HepG2 (cell line): ENCODE results near the gene EFNA4. TPM values are rescaled to one million over a fixed set of nuclear protein-coding genes. Genes with fewer than 3 reads are reported as not detected.
A peak's percentile ranks its signal among the peaks of the same experiment; 100 is the strongest.

Experiments
- ARID4A ChIP-seq: sonication (generic); formaldehyde crosslinking; IDR thresholded peaks from 2 replicates; pipeline ENCODE4 v1.5.0; 2020; ENCODE audit warnings: mild to moderate bottlenecking, missing genetic modification reagents, borderline replicate concordance
- ATF1 ChIP-seq: IDR thresholded peaks from 2 replicates; pipeline ENCODE4 v1.6.1; 2016; ENCODE audit warnings: mild to moderate bottlenecking, control low read depth
- CEBPB ChIP-seq: IDR thresholded peaks from 2 replicates; pipeline ENCODE4 v1.6.1; 2011; ENCODE audit warnings: low read depth, low read length, improper control_type of control experiment, borderline replicate concordance
- KDM6A ChIP-seq: IDR thresholded peaks from 2 replicates; pipeline ENCODE4 v1.6.1; 2016; ENCODE audit warnings: low read depth
- KLF15 ChIP-seq: sonication (generic); formaldehyde crosslinking; IDR thresholded peaks from 2 replicates; pipeline ENCODE4 v1.8.1; 2023; ENCODE audit warnings: borderline replicate concordance, mild to moderate bottlenecking, inconsistent platforms, missing genetic modification reagents, mixed read lengths
- LCORL ChIP-seq, 2 experiments: fragments of 450-650 bp in 1 of 2; sonication (generic) in 1 of 2; formaldehyde crosslinking in 1 of 2; IDR thresholded peaks; 2 replicates each; pipeline versions ENCODE4 v1.5.0 to v1.6.1; 2017 to 2020; ENCODE audit warnings: antibody characterized with exemption in 1 of 2, missing genetic modification reagents in 1 of 2
- NR2F6 ChIP-seq, 2 experiments: IDR thresholded peaks; 2 replicates each; pipeline ENCODE4 v1.6.1; 2016; ENCODE audit warnings: antibody characterized with exemption in 1 of 2, mild to moderate bottlenecking in 1 of 2
- PLRG1 ChIP-seq: fragments of 450-650 bp; conservative IDR thresholded peaks from 2 replicates; pipeline ENCODE4 v1.6.1; 2016
- SIN3B ChIP-seq: fragments of 150-350 bp; IDR thresholded peaks from 2 replicates; pipeline ENCODE4 v1.6.1; 2014; ENCODE audit warnings: low read length
- SIX4 ChIP-seq: sonication (generic); formaldehyde crosslinking; IDR thresholded peaks from 2 replicates; pipeline ENCODE4 v1.4.0; 2020; ENCODE audit warnings: missing genetic modification reagents
- TOE1 ChIP-seq: sonication (generic); formaldehyde crosslinking; IDR thresholded peaks from 2 replicates; pipeline ENCODE4 v1.4.0; 2020; ENCODE audit warnings: mild to moderate bottlenecking, missing genetic modification reagents
- ZFX ChIP-seq: sonication (generic); formaldehyde crosslinking; IDR thresholded peaks from 2 replicates; pipeline ENCODE4 v1.4.0; 2020; ENCODE audit warnings: mild to moderate bottlenecking, low read depth, missing genetic modification reagents, moderate library complexity
- ZNF263 ChIP-seq: sonication (generic); formaldehyde crosslinking; IDR thresholded peaks from 2 replicates; pipeline ENCODE4 v1.4.0; 2020; ENCODE audit warnings: missing genetic modification reagents
- ZNF292 ChIP-seq: sonication (generic); formaldehyde crosslinking; IDR thresholded peaks from 2 replicates; pipeline ENCODE4 v1.8.1; 2022; ENCODE audit warnings: mild to moderate bottlenecking, low read depth, missing genetic modification reagents, borderline replicate concordance
- ZNF30 ChIP-seq: sonication (generic); formaldehyde crosslinking; IDR thresholded peaks from 2 replicates; pipeline ENCODE4 v1.5.0; 2020; ENCODE audit warnings: mild to moderate bottlenecking, missing genetic modification reagents
- ZNF331 ChIP-seq: sonication (generic); formaldehyde crosslinking; IDR thresholded peaks from 2 replicates; pipeline ENCODE4 v1.4.0; 2020; ENCODE audit warnings: missing genetic modification reagents
- ZNF501 ChIP-seq: sonication (generic); formaldehyde crosslinking; IDR thresholded peaks from 2 replicates; pipeline ENCODE4 v1.5.1; 2020; ENCODE audit warnings: mild to moderate bottlenecking, moderate library complexity, missing genetic modification reagents
- ZNF768 ChIP-seq: sonication (generic); formaldehyde crosslinking; IDR thresholded peaks from 2 replicates; pipeline ENCODE4 v1.4.0; 2020; ENCODE audit warnings: missing genetic modification reagents
- ZNF879 ChIP-seq: sonication (generic); formaldehyde crosslinking; IDR thresholded peaks from 2 replicates; pipeline ENCODE4 v1.8.1; 2023; ENCODE audit warnings: missing genetic modification reagents
- polyA plus RNA-seq, 8 experiments: library from polyadenylated mRNA; depleted of rRNA in 3 of 8; stranded (reverse) in 7 of 8; unstranded in 1 of 8; fragments of >200 nt; fragmentation: Illumina TruSeq in 4 of 8; extraction: Trizol in 4 of 8; gene quantifications; 2 replicates each; pipeline versions ENCODE4 v1.2.1 to v1.2.3, GENCODE V29; 2011 to 2016; ENCODE audit warnings: low read depth in 4 of 8, missing spikeins in 1 of 8, mixed read lengths in 1 of 8; ENCODE audit not compliant: insufficient read depth in 1 of 8
- total RNA-seq, 5 experiments: library from RNA; depleted of rRNA; stranded (reverse); fragments of >200 nt; fragmentation: Illumina TruSeq; extraction: Trizol; gene quantifications; 2 replicates each; pipeline ENCODE4 v1.2.3, GENCODE V29; 2016; ENCODE audit warnings: low read depth in 1 of 5
- TF ChIP-seq, protein P1 (sequence below): sonication (generic); formaldehyde crosslinking; IDR thresholded peaks from 2 replicates; pipeline ENCODE4 v1.4.0; 2020; ENCODE audit warnings: mild to moderate bottlenecking, missing genetic modification reagents
- TF ChIP-seq, protein P2 (sequence below): fragments of 450-650 bp; IDR thresholded peaks from 2 replicates; pipeline ENCODE4 v1.6.1; 2017; ENCODE audit warnings: mild to moderate bottlenecking

EFNA4 gene
- total and polyA plus RNA-seq, 2 of the 13 experiments (the other 11 are each of a cell fraction or from before 2014, with no cell fraction given) = 12.0 to 17.2 TPM

DNA sequence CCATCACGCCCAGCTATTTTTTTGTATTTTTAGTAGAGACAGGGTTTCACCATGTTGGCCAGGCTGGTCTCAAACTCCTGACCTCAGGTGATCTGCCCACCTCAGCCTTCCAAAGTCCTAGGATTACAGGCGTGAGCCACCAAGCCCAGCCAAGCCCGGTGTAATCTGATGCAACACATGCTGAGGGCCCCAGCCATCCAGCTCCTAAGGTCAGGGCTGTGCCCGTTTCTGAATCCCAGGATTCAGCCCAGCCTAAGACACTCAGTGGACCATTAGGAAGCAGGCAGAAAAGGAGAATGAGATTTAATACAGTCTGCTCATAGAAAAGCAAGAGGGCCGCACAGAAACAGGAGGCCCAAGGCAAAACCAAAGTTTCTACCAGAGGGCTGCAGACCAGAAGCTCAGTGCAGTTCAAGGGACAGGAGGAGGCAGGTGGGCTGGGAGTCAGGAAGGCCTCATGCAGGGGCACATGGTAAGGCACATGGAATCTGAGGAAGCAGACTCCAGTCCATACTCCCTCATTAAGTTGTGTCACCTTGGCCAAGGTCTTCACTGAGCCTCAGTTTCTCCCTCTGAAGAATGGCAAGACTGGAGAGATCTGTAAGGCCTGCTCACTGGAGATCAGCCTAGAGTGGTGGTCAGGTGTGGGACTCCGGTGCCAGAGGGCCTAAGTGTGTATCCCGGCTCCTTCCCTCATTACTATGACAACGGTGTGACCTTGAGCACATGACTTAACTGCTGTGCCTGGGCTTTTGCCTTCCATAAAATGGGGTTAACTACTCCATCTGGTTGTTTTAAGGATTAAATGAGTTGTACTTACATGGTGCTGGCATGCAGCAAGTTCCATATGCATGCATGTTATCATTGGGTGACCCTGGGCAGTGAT is 14.8 kb upstream of the EFNA4 start (continued):
- TF ChIP-seq PLRG1 (no peak), NR2F6 (IDR thresholded peaks at IDR 0.05) (no peak), NR2F6 (CRISPR knock-in tag; IDR thresholded peaks at IDR 0.05) (peak; percentile 44; the same call in 1 of the 2 replicates), ZNF331 (peak; percentile 79), LCORL (IDR thresholded peaks at IDR 0.05) (no peak), LCORL (CRISPR knock-in tag; IDR thresholded peaks at IDR 0.05) (peak; percentile 29; the same call in 1 of the 2 replicates), ZNF768 (CRISPR knock-in tag) (no peak), ZNF292 (CRISPR knock-in tag) (0 out of 2 replicates have a peak, but pooled peaks have one; percentile 24), ZNF879 (no peak), ZFX (CRISPR knock-in tag) (peak; percentile 48; the same call in 1 of the 2 replicates), CEBPB (peak; percentile 64; the same call in 1 of the 2 replicates), ZNF501 (CRISPR knock-in tag) (0 out of 2 replicates have a peak, but pooled peaks have one; percentile 20), KDM6A (CRISPR knock-in tag) (no peak), ZNF263 (CRISPR knock-in tag) (no peak), ZNF30 (CRISPR knock-in tag) (0 out of 2 replicates have a peak, but pooled peaks have one; percentile 51), ATF1 (CRISPR knock-in tag) (no peak), SIX4 (CRISPR knock-in tag) (0 out of 2 replicates have a peak, but pooled peaks have one; percentile 55), SIN3B (no peak), KLF15 (CRISPR knock-in tag) (no peak), ARID4A (CRISPR knock-in tag) (peak; percentile 35; the same call in 1 of the 2 replicates), TOE1 (CRISPR knock-in tag) (no peak)
- TF ChIP-seq, protein P1, sequence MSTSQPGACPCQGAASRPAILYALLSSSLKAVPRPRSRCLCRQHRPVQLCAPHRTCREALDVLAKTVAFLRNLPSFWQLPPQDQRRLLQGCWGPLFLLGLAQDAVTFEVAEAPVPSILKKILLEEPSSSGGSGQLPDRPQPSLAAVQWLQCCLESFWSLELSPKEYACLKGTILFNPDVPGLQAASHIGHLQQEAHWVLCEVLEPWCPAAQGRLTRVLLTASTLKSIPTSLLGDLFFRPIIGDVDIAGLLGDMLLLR = no peak
- TF ChIP-seq, protein P2, sequence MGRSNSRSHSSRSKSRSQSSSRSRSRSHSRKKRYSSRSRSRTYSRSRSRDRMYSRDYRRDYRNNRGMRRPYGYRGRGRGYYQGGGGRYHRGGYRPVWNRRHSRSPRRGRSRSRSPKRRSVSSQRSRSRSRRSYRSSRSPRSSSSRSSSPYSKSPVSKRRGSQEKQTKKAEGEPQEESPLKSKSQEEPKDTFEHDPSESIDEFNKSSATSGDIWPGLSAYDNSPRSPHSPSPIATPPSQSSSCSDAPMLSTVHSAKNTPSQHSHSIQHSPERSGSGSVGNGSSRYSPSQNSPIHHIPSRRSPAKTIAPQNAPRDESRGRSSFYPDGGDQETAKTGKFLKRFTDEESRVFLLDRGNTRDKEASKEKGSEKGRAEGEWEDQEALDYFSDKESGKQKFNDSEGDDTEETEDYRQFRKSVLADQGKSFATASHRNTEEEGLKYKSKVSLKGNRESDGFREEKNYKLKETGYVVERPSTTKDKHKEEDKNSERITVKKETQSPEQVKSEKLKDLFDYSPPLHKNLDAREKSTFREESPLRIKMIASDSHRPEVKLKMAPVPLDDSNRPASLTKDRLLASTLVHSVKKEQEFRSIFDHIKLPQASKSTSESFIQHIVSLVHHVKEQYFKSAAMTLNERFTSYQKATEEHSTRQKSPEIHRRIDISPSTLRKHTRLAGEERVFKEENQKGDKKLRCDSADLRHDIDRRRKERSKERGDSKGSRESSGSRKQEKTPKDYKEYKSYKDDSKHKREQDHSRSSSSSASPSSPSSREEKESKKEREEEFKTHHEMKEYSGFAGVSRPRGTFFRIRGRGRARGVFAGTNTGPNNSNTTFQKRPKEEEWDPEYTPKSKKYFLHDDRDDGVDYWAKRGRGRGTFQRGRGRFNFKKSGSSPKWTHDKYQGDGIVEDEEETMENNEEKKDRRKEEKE = no peak
